MG63 (cell line): ENCODE measurements around the gene UBE2QL1. TPM values are rescaled to one million over a fixed set of nuclear protein-coding genes. Genes with fewer than 3 reads are reported as not detected.

Experiments
- DNase-seq: peaks from one replicate; pipeline ENCODE4 v3.0.0-alpha.2; 2020
- H3K27me3 ChIP-seq: fragments of 250-450 bp; sonication (Bioruptor Pico); 2 replicates; pipeline ENCODE4 v1.5.1; 2020; ENCODE audit warnings: mild to moderate bottlenecking, moderate library complexity
- H3K36me3 ChIP-seq: fragments of 250-450 bp; sonication (Bioruptor Pico); 2 replicates; pipeline ENCODE4 v1.5.1; 2020; ENCODE audit warnings: mild to moderate bottlenecking, moderate library complexity
- H3K4me3 ChIP-seq: fragments of 250-450 bp; sonication (Bioruptor Pico); 2 replicates; pipeline ENCODE4 v1.5.1; 2020; ENCODE audit warnings: mild to moderate bottlenecking, moderate library complexity
- H3K9me3 ChIP-seq: fragments of 250-450 bp; sonication (Bioruptor Pico); 2 replicates; pipeline ENCODE4 v1.5.1; 2020; ENCODE audit warnings: mild to moderate bottlenecking, moderate library complexity
- total RNA-seq: library from RNA; depleted of rRNA; stranded (reverse); fragments of >200 nt; shearing (Covaris generic); gene quantifications from 2 replicates; pipeline ENCODE4 v1.2.3, GENCODE V29; 2014; ENCODE audit warnings: low replicate concordance; rRNA removed

Gene UBE2QL1
- total RNA-seq, 1 experiment from 2014 or later: not detected

- no peak overlapping the region for H3K4me3 ChIP-seq
- H3K9me3 ChIP-seq: no peaks in the 10 kb centered on the region
- DNase-seq: no peak
- H3K27me3 ChIP-seq: no peaks in the 10 kb centered on the region
- H3K36me3 ChIP-seq: no peaks in the 10 kb centered on the region
Measured at GRCh38 chr5:6543830-6544560, 95.3 kb downstream of the UBE2QL1 start.

Other genes with a start within 250 kb of the UBE2QL1 start
- 97.9 and 127 TPM in 2 replicates for gene MED10, start 70.3 kb upstream of the UBE2QL1 start, total RNA-seq
- gene NSUN2, start 184.2 kb downstream of the UBE2QL1 start, total RNA-seq: 74.4 and 90.4 TPM in 2 replicates
- gene SRD5A1, start 184.6 kb downstream of the UBE2QL1 start, total RNA-seq: 12.1 and 32.2 TPM in 2 replicates